Loucy (cell line): Measurements from ENCODE around the gene SYNE3.

Source experiments
- H2AFZ ChIP-seq: fragments of 200-600 bp; sonication (generic); 2 replicates; pipeline ENCODE4 v1.6.0; 2016; ENCODE audit warnings: antibody characterized with exemption, mild to moderate bottlenecking, low read length, moderate library complexity
- H3F3A ChIP-seq: fragments of 200-600 bp; 2 replicates; pipeline ENCODE4 v1.6.0; 2016; ENCODE audit warnings: antibody characterized with exemption, low read depth, mild to moderate bottlenecking
- H3K27me3 ChIP-seq: fragments of 200-600 bp; sonication (generic); 2 replicates; pipeline ENCODE4 v1.6.1; 2014; ENCODE audit warnings: low read length, mild to moderate bottlenecking; ENCODE audit not compliant: insufficient read depth, poor library complexity, severe bottlenecking
- H3K36me3 ChIP-seq: fragments of 200-600 bp; sonication (generic); 2 replicates; pipeline ENCODE4 v1.6.1; 2016; ENCODE audit warnings: low read length; ENCODE audit not compliant: insufficient read depth
- H3K4me1 ChIP-seq: fragments of 200-600 bp; sonication (generic); 2 replicates; pipeline ENCODE4 v1.5.1; 2014; ENCODE audit warnings: low read length, mild to moderate bottlenecking; ENCODE audit not compliant: insufficient read depth, poor library complexity, severe bottlenecking
- H3K4me2 ChIP-seq: fragments of 200-600 bp; sonication (generic); 2 replicates; pipeline ENCODE4 v1.6.0; 2014; ENCODE audit warnings: antibody characterized with exemption, low read length, low read depth, mild to moderate bottlenecking; ENCODE audit not compliant: poor library complexity, severe bottlenecking
- H3K4me3 ChIP-seq: fragments of 200-600 bp; sonication (generic); 2 replicates; pipeline ENCODE4 v1.5.1; 2014; ENCODE audit warnings: low read length, mild to moderate bottlenecking, mixed read lengths; ENCODE audit not compliant: poor library complexity, severe bottlenecking
- H3K79me2 ChIP-seq: fragments of 200-600 bp; sonication (generic); 2 replicates; pipeline ENCODE4 v1.6.1; 2014; ENCODE audit warnings: low read length; ENCODE audit not compliant: insufficient read depth
- H3K9ac ChIP-seq: fragments of 200-600 bp; sonication (generic); 2 replicates; pipeline ENCODE4 v1.6.0; 2014; ENCODE audit warnings: mild to moderate bottlenecking, low read depth, low read length, moderate library complexity; ENCODE audit not compliant: poor library complexity, severe bottlenecking
- H3K9me2 ChIP-seq: fragments of 200-600 bp; sonication (generic); replicated peaks from 2 replicates; pipeline ENCODE4 v1.6.1; 2016; ENCODE audit warnings: low read depth, low read length, mixed read lengths
- H3K9me3 ChIP-seq: fragments of 200-600 bp; sonication (generic); 2 replicates; pipeline ENCODE4 v1.6.1; 2014; ENCODE audit warnings: mild to moderate bottlenecking, antibody characterized with exemption, low read length, low read depth; ENCODE audit not compliant: insufficient read depth
- H4K20me1 ChIP-seq: fragments of 200-600 bp; sonication (generic); 2 replicates; pipeline ENCODE4 v1.6.0; 2014; ENCODE audit warnings: antibody characterized with exemption, low read length, mild to moderate bottlenecking; ENCODE audit not compliant: insufficient read depth, poor library complexity, severe bottlenecking
- EZH2phosphoT487 ChIP-seq: fragments of 200-600 bp; IDR thresholded peaks from 2 replicates; pipeline ENCODE4 v1.6.1; 2018; ENCODE audit warnings: antibody characterized with exemption, mild to moderate bottlenecking, moderate library complexity, borderline replicate concordance
- TF ChIP-seq, protein P1 (sequence below): fragments of 200-600 bp; sonication (generic); conservative IDR thresholded peaks from 2 replicates; pipeline ENCODE4 v1.5.1; 2014; ENCODE audit warnings: mild to moderate bottlenecking, antibody characterized with exemption, low read length

Gene SYNE3

GRCh38 chr14:95537298-95538089 is 21.0 kb upstream of the SYNE3 start:
- peak overlapping the region; percentile 93 for H3K4me2 ChIP-seq
- peaks cover 93% of the 10 kb centered on the region for H3K79me2 ChIP-seq
- peaks cover 65% of the 10 kb centered on the region for H3K4me1 ChIP-seq
- no peak overlapping the region for H2AFZ ChIP-seq
- no peaks in the 10 kb centered on the region for H3K9me2 ChIP-seq
- H3K27me3 ChIP-seq, result no peaks in the 10 kb centered on the region
- no peaks in the 10 kb centered on the region for H3F3A ChIP-seq
- H3K9me3 ChIP-seq, result no peaks in the 10 kb centered on the region
- no peaks in the 10 kb centered on the region for H3K36me3 ChIP-seq
- H3K9ac ChIP-seq, result peak overlapping the region; percentile 93
- no peak for TF ChIP-seq EZH2phosphoT487
- TF ChIP-seq, protein P1, sequence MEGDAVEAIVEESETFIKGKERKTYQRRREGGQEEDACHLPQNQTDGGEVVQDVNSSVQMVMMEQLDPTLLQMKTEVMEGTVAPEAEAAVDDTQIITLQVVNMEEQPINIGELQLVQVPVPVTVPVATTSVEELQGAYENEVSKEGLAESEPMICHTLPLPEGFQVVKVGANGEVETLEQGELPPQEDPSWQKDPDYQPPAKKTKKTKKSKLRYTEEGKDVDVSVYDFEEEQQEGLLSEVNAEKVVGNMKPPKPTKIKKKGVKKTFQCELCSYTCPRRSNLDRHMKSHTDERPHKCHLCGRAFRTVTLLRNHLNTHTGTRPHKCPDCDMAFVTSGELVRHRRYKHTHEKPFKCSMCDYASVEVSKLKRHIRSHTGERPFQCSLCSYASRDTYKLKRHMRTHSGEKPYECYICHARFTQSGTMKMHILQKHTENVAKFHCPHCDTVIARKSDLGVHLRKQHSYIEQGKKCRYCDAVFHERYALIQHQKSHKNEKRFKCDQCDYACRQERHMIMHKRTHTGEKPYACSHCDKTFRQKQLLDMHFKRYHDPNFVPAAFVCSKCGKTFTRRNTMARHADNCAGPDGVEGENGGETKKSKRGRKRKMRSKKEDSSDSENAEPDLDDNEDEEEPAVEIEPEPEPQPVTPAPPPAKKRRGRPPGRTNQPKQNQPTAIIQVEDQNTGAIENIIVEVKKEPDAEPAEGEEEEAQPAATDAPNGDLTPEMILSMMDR, result no peak
- peaks cover 80% of the 10 kb centered on the region for H4K20me1 ChIP-seq
- peak overlapping the region; percentile 81 for H3K4me3 ChIP-seq

GRCh38 chr14:95536671-95537070 is 20.2 kb upstream of the SYNE3 start:
- Histone ChIP-seq H3K9me3 (no peaks in the 10 kb centered on the region), H3K9me2 (no peaks in the 10 kb centered on the region), H3K4me2 (peak overlapping the region; percentile 93), H3K9ac (peak overlapping the region; percentile 93), H4K20me1 (peaks cover 80% of the 10 kb centered on the region), H3K4me3 (peak overlapping the region; percentile 81), H2AFZ (no peak overlapping the region), H3F3A (no peaks in the 10 kb centered on the region), H3K79me2 (peaks cover 93% of the 10 kb centered on the region), H3K36me3 (no peaks in the 10 kb centered on the region), H3K27me3 (no peaks in the 10 kb centered on the region), H3K4me1 (peaks cover 66% of the 10 kb centered on the region)
- TF ChIP-seq, protein P1, result no peak
- no peak for TF ChIP-seq EZH2phosphoT487

GRCh38 chr14:95536036-95536593 is 19.7 kb upstream of the SYNE3 start:
- no peaks in the 10 kb centered on the region for H3K9me3 ChIP-seq
- H3K27me3 ChIP-seq, result no peaks in the 10 kb centered on the region
- TF ChIP-seq EZH2phosphoT487, result no peak
- TF ChIP-seq, protein P1, result no peak
- no peak overlapping the region for H2AFZ ChIP-seq
- peaks cover 80% of the 10 kb centered on the region for H4K20me1 ChIP-seq
- H3F3A ChIP-seq, result no peaks in the 10 kb centered on the region
- peaks cover 93% of the 10 kb centered on the region for H3K79me2 ChIP-seq
- no peaks in the 10 kb centered on the region for H3K9me2 ChIP-seq
- H3K36me3 ChIP-seq, result no peaks in the 10 kb centered on the region
- peak overlapping the region; percentile 93 for H3K9ac ChIP-seq
- H3K4me3 ChIP-seq, result peak overlapping the region; percentile 81
- peak overlapping the region; percentile 93 for H3K4me2 ChIP-seq
- H3K4me1 ChIP-seq, result peaks cover 67% of the 10 kb centered on the region
